Stimulated activated naive B cell treated with anti-CD40 and anti-IgM and Interleukin-4, amounts not matched to agents 10 μg/mL and 1 μg/mL and 100 μg/mL, for 72 hours (primary cell): ENCODE measurements around the gene TBC1D8.
A peak's percentile ranks its signal among the peaks of the same experiment; 100 is the strongest.

Source experiments
- ATAC-seq, 2 donors: fragments of 150-1000 bp; cut with Tn5 transposase; replicated peaks; 2 replicates each; pipeline ENCODE4 v1.10.0; 2021; ENCODE audit warnings: moderate library complexity in 1 of 2
- DNase-seq: peaks from one replicate; pipeline ENCODE4 v3.0.0; 2021
- H3K27ac Mint-ChIP-seq: one replicate; pipeline ENCODE4 v1.8.0; 2022; ENCODE audit warnings: mild to moderate bottlenecking, mixed read lengths
- H3K27me3 Mint-ChIP-seq, 2 donors: one replicate each; pipeline ENCODE4 v1.8.0; 2022; ENCODE audit warnings: mixed read lengths in 2 of 2
- H3K36me3 Mint-ChIP-seq, 2 donors: one replicate each; pipeline ENCODE4 v1.8.0; 2022; ENCODE audit warnings: mixed read lengths in 2 of 2, mild to moderate bottlenecking in 1 of 2
- H3K4me1 Mint-ChIP-seq, 2 donors: one replicate each; pipeline ENCODE4 v1.8.0; 2022; ENCODE audit warnings: mixed read lengths in 2 of 2, mild to moderate bottlenecking in 1 of 2
- H3K4me3 Mint-ChIP-seq, 2 donors: one replicate each; pipeline ENCODE4 v1.8.0; 2022; ENCODE audit warnings: mild to moderate bottlenecking in 2 of 2, mixed read lengths in 2 of 2, moderate library complexity in 1 of 2
- H3K9me3 Mint-ChIP-seq, 2 donors: one replicate each; pipeline ENCODE4 v1.8.0; 2022; ENCODE audit warnings: mixed read lengths in 2 of 2, mild to moderate bottlenecking in 1 of 2

Gene TBC1D8

GRCh38 chr2:101040072-101040471 lies 111.1 kb downstream of the TBC1D8 start:
- Mint-ChIP-seq H3K9me3 (no peaks in the 10 kb centered on the region), H3K4me3 (no peak overlapping the region), H3K27me3 (no peaks in the 10 kb centered on the region), H3K36me3 (peaks cover 19 to 23% of the 10 kb centered on the region in 2 donors), H3K4me1 (peaks cover 8 to 19% of the 10 kb centered on the region in 2 donors), H3K27ac (no peak overlapping the region)
- ATAC-seq, result no peak
- no peak for DNase-seq

- DNase-seq (no peak), ATAC-seq (peak in 1 of 2 donors; percentile 36)
- Mint-ChIP-seq H3K4me3 (no peak overlapping the region), H3K4me1 (peaks cover 8% of the 10 kb centered on the region in 2 donors), H3K36me3 (peaks cover 19 to 26% of the 10 kb centered on the region in 2 donors), H3K27ac (no peak overlapping the region), H3K27me3 (no peaks in the 10 kb centered on the region), H3K9me3 (no peaks in the 10 kb centered on the region)
Measured at GRCh38 chr2:101038455-101039255, 112.5 kb downstream of the TBC1D8 start.

GRCh38 chr2:101037161-101037755 lies 113.9 kb downstream of the TBC1D8 start:
- H3K27me3 Mint-ChIP-seq, result no peaks in the 10 kb centered on the region
- ATAC-seq, result no peak
- H3K27ac Mint-ChIP-seq, result no peak overlapping the region
- H3K9me3 Mint-ChIP-seq, result no peaks in the 10 kb centered on the region
- H3K4me3 Mint-ChIP-seq, result no peak overlapping the region
- DNase-seq, result no peak
- peaks cover 19 to 34% of the 10 kb centered on the region in 2 donors for H3K36me3 Mint-ChIP-seq
- peaks cover 8% of the 10 kb centered on the region in 2 donors for H3K4me1 Mint-ChIP-seq

- no peaks in the 10 kb centered on the region for H3K27me3 Mint-ChIP-seq
- DNase-seq (no peak), ATAC-seq (peak in 1 of 2 donors; percentile 53)
- H3K4me1 Mint-ChIP-seq, result peaks cover 8% of the 10 kb centered on the region in 2 donors
- H3K36me3 Mint-ChIP-seq, result peaks cover 22 to 34% of the 10 kb centered on the region in 2 donors
- H3K9me3 Mint-ChIP-seq, result no peaks in the 10 kb centered on the region
- H3K27ac Mint-ChIP-seq, result no peak overlapping the region
- no peak overlapping the region for H3K4me3 Mint-ChIP-seq
Measured at GRCh38 chr2:101036562-101036961, 114.6 kb downstream of the TBC1D8 start.

GRCh38 chr2:101032084-101032776 lies 119.0 kb downstream of the TBC1D8 start:
- ATAC-seq, result no peak
- H3K27ac Mint-ChIP-seq, result no peak overlapping the region
- H3K36me3 Mint-ChIP-seq, result peaks cover 7 to 23% of the 10 kb centered on the region in 2 donors
- H3K4me1 Mint-ChIP-seq, result no peaks in the 10 kb centered on the region
- H3K9me3 Mint-ChIP-seq, result no peaks in the 10 kb centered on the region
- H3K4me3 Mint-ChIP-seq, result no peak overlapping the region
- DNase-seq, result no peak
- H3K27me3 Mint-ChIP-seq, result no peaks in the 10 kb centered on the region

GRCh38 chr2:101030866-101031554 lies 120.2 kb downstream of the TBC1D8 start:
- no peak overlapping the region for H3K4me3 Mint-ChIP-seq
- no peak for ATAC-seq
- no peaks in the 10 kb centered on the region for H3K9me3 Mint-ChIP-seq
- DNase-seq, result no peak
- peaks cover 7 to 21% of the 10 kb centered on the region in 2 donors for H3K36me3 Mint-ChIP-seq
- H3K27me3 Mint-ChIP-seq, result no peaks in the 10 kb centered on the region
- no peaks in the 10 kb centered on the region for H3K4me1 Mint-ChIP-seq
- no peak overlapping the region for H3K27ac Mint-ChIP-seq

GRCh38 chr2:101027852-101028251 lies 123.3 kb downstream of the TBC1D8 start:
- Mint-ChIP-seq H3K4me1 (peaks cover 3 to 17% of the 10 kb centered on the region in 2 donors), H3K9me3 (no peaks in the 10 kb centered on the region), H3K36me3 (peaks cover 16% of the 10 kb centered on the region in 2 donors), H3K4me3 (no peak overlapping the region), H3K27me3 (no peaks in the 10 kb centered on the region), H3K27ac (no peak overlapping the region)
- DNase-seq, result no peak
- no peak for ATAC-seq

- peaks cover 3 to 17% of the 10 kb centered on the region in 2 donors for H3K4me1 Mint-ChIP-seq
- DNase-seq (no peak), ATAC-seq (no peak)
- H3K9me3 Mint-ChIP-seq, result no peaks in the 10 kb centered on the region
- no peak overlapping the region for H3K4me3 Mint-ChIP-seq
- H3K36me3 Mint-ChIP-seq, result peaks cover 15 to 21% of the 10 kb centered on the region in 2 donors
- no peak overlapping the region for H3K27ac Mint-ChIP-seq
- no peaks in the 10 kb centered on the region for H3K27me3 Mint-ChIP-seq
Measured at GRCh38 chr2:101026923-101027469, 124.2 kb downstream of the TBC1D8 start.

GRCh38 chr2:101026253-101026701 lies 124.9 kb downstream of the TBC1D8 start:
- H3K36me3 Mint-ChIP-seq, result peaks cover 20 to 27% of the 10 kb centered on the region in 2 donors
- no peak overlapping the region for H3K27ac Mint-ChIP-seq
- H3K4me3 Mint-ChIP-seq, result no peak overlapping the region
- peaks cover 3 to 23% of the 10 kb centered on the region in 2 donors for H3K4me1 Mint-ChIP-seq
- ATAC-seq (no peak), DNase-seq (no peak)
- H3K9me3 Mint-ChIP-seq, result no peaks in the 10 kb centered on the region
- H3K27me3 Mint-ChIP-seq, result no peaks in the 10 kb centered on the region

GRCh38 chr2:101025561-101025960 lies 125.6 kb downstream of the TBC1D8 start:
- Mint-ChIP-seq H3K27me3 (no peaks in the 10 kb centered on the region), H3K27ac (no peak overlapping the region), H3K9me3 (no peaks in the 10 kb centered on the region), H3K4me3 (no peak overlapping the region), H3K4me1 (peaks cover 7 to 31% of the 10 kb centered on the region in 2 donors), H3K36me3 (peaks cover 27 to 35% of the 10 kb centered on the region in 2 donors)
- ATAC-seq, result no peak
- DNase-seq, result no peak

GRCh38 chr2:101023327-101024107 lies 127.7 kb downstream of the TBC1D8 start:
- no peak for DNase-seq
- H3K36me3 Mint-ChIP-seq, result peaks cover 27 to 41% of the 10 kb centered on the region in 2 donors
- peak overlapping the region; percentile 47 for H3K27ac Mint-ChIP-seq
- peaks cover 7 to 33% of the 10 kb centered on the region in 2 donors for H3K4me1 Mint-ChIP-seq
- peak overlapping the region in 1 of 2 donors; percentile 54 for H3K4me3 Mint-ChIP-seq
- H3K9me3 Mint-ChIP-seq, result no peaks in the 10 kb centered on the region
- peak; percentile 85 to 89 for ATAC-seq
- H3K27me3 Mint-ChIP-seq, result no peaks in the 10 kb centered on the region

GRCh38 chr2:101022221-101022620 lies 129.0 kb downstream of the TBC1D8 start:
- no peak for ATAC-seq
- Mint-ChIP-seq H3K36me3 (peaks cover 27 to 41% of the 10 kb centered on the region in 2 donors), H3K9me3 (no peaks in the 10 kb centered on the region), H3K27me3 (no peaks in the 10 kb centered on the region), H3K4me3 (no peak overlapping the region), H3K27ac (no peak overlapping the region), H3K4me1 (peaks cover 7 to 33% of the 10 kb centered on the region in 2 donors)
- no peak for DNase-seq

GRCh38 chr2:101018934-101019333 lies 132.2 kb downstream of the TBC1D8 start:
- Mint-ChIP-seq H3K9me3 (no peaks in the 10 kb centered on the region), H3K27me3 (no peaks in the 10 kb centered on the region), H3K27ac (peak overlapping the region; percentile 2), H3K36me3 (peaks cover 27 to 48% of the 10 kb centered on the region in 2 donors), H3K4me1 (peaks cover 5 to 24% of the 10 kb centered on the region in 2 donors), H3K4me3 (no peak overlapping the region)
- ATAC-seq (no peak), DNase-seq (no peak)
